Common myeloid progenitor, CD34-positive (primary cell): ENCODE results near the gene CADM1.

Experiments
- CTCF ChIA-PET: fragments of 350-600 bp; sonication (Branson Sonifier 250); formaldehyde crosslinking; loops from one replicate; lab custom pipeline; 2021; ENCODE audit warnings: antibody characterized with exemption; lab: Charles Lee
- POLR2A ChIA-PET: fragments of 350-600 bp; sonication (Branson Sonifier 250); formaldehyde crosslinking; loops from one replicate; lab custom pipeline; 2021; ENCODE audit warnings: antibody characterized with exemption; lab: Charles Lee
- DNase-seq, 3 donors: peaks; one replicate each; pipeline versions ENCODE4 v3.0.0 to v3.0.0-alpha.2; 2013
- H3K27ac ChIP-seq, 2 experiments: 1 replicate in 1 of 2; 2 replicates in 1 of 2; pipeline ENCODE4 v1.7.0; 2013; ENCODE audit warnings: inconsistent platforms in 2 of 2, low read length in 2 of 2, mild to moderate bottlenecking in 2 of 2, low read depth in 1 of 2, moderate library complexity in 1 of 2; ENCODE audit not compliant: severe bottlenecking in 2 of 2, insufficient read depth in 1 of 2, poor library complexity in 1 of 2
- H3K27me3 ChIP-seq, 5 experiments: replicated peaks in 2 of 5; 1 replicate in 3 of 5; 2 replicates in 2 of 5; pipeline versions ENCODE4 v1.6.1 to v1.7.0; 2013; ENCODE audit warnings: low read length in 4 of 5, mild to moderate bottlenecking in 2 of 5, moderate library complexity in 2 of 5, inconsistent platforms in 1 of 5; ENCODE audit not compliant: insufficient read depth in 5 of 5, control insufficient read depth in 4 of 5
- H3K36me3 ChIP-seq, 4 experiments: 1 replicate in 2 of 4; 2 replicates in 2 of 4; pipeline versions ENCODE4 v1.6.1 to v1.7.0; 2013; ENCODE audit warnings: low read length in 3 of 4, control low read depth in 1 of 4, mild to moderate bottlenecking in 1 of 4; ENCODE audit not compliant: control insufficient read depth in 4 of 4, insufficient read depth in 4 of 4
- H3K4me1 ChIP-seq, 4 experiments: 1 replicate in 3 of 4; 2 replicates in 1 of 4; pipeline versions ENCODE4 v1.6.1 to v1.7.1; 2013; ENCODE audit warnings: low read length in 3 of 4, mild to moderate bottlenecking in 3 of 4, control low read depth in 1 of 4, inconsistent platforms in 1 of 4, moderate library complexity in 1 of 4; ENCODE audit not compliant: control insufficient read depth in 4 of 4, insufficient read depth in 4 of 4; ENCODE audit errors: control extremely low read depth in 1 of 4
- H3K4me3 ChIP-seq, 7 experiments: 1 replicate in 4 of 7; 2 replicates in 3 of 7; pipeline versions ENCODE4 v1.5.1 to v1.7.0; 2013; ENCODE audit warnings: mild to moderate bottlenecking in 7 of 7, low read length in 6 of 7, moderate library complexity in 6 of 7, inconsistent platforms in 2 of 7, low read depth in 2 of 7, control low read depth in 1 of 7; ENCODE audit not compliant: insufficient read depth in 4 of 7, control insufficient read depth in 1 of 7; ENCODE audit errors: extremely low read depth in 1 of 7
- H3K9me3 ChIP-seq, 5 experiments: 1 replicate in 4 of 5; 2 replicates in 1 of 5; pipeline versions ENCODE4 v1.6.1 to v1.7.1; 2013; ENCODE audit warnings: low read length in 4 of 5, mild to moderate bottlenecking in 2 of 5, inconsistent platforms in 1 of 5, low read depth in 1 of 5, moderate library complexity in 1 of 5; ENCODE audit not compliant: control insufficient read depth in 4 of 5, insufficient read depth in 2 of 5; ENCODE audit errors: control extremely low read depth in 1 of 5
- WGBS: methylation state at CpG from one replicate; pipeline ENCODE4 v1.1.5; 2013; ENCODE audit not compliant: insufficient coverage; 5-methylcytosine and 5-hydroxymethylcytosine counted together

CADM1 gene

GRCh38 chr11:115256397-115257197 lies 247.6 kb downstream of the CADM1 start:
- ChIA-PET CTCF (no interaction called here), POLR2A (no interaction called here)
- Histone ChIP-seq H3K27me3 (peaks cover 0 to 4% (median 0%) of the 10 kb centered on the region in 5 experiments), H3K9me3 (no peaks in the 10 kb centered on the region), H3K36me3 (no peaks in the 10 kb centered on the region), H3K4me3 (no peak overlapping the region), H3K27ac (no peak overlapping the region), H3K4me1 (no peaks in the 10 kb centered on the region)
- no peak for DNase-seq
- WGBS, result 52% methylated on average over 3 of the region's 7 CpGs

GRCh38 chr11:115255006-115255762 lies 249.0 kb downstream of the CADM1 start:
- Histone ChIP-seq H3K27me3 (peaks cover 0 to 4% (median 0%) of the 10 kb centered on the region in 5 experiments), H3K36me3 (no peaks in the 10 kb centered on the region), H3K9me3 (no peaks in the 10 kb centered on the region), H3K4me1 (no peaks in the 10 kb centered on the region), H3K4me3 (no peak overlapping the region), H3K27ac (no peak overlapping the region)
- ChIA-PET CTCF (no interaction called here), POLR2A (no interaction called here)
- DNase-seq, result no peak
- 59% methylated on average over 7 of the region's 9 CpGs for WGBS

GRCh38 chr11:115251126-115251525 lies 253.1 kb downstream of the CADM1 start:
- H3K4me3 ChIP-seq, result no peak overlapping the region
- CTCF ChIA-PET, result no interaction called here
- no peak overlapping the region for H3K27ac ChIP-seq
- no peaks in the 10 kb centered on the region for H3K36me3 ChIP-seq
- no peaks in the 10 kb centered on the region for H3K9me3 ChIP-seq
- 90% methylated on average over 3 of the region's 4 CpGs for WGBS
- peaks cover 0 to 4% (median 0%) of the 10 kb centered on the region in 5 experiments for H3K27me3 ChIP-seq
- no peaks in the 10 kb centered on the region for H3K4me1 ChIP-seq
- POLR2A ChIA-PET, result no interaction called here
- DNase-seq, result no peak

GRCh38 chr11:115249061-115249578 lies 255.1 kb downstream of the CADM1 start:
- no peak for DNase-seq
- no peak overlapping the region for H3K4me3 ChIP-seq
- H3K27ac ChIP-seq, result no peak overlapping the region
- H3K27me3 ChIP-seq, result peaks cover 0 to 2% (median 0%) of the 10 kb centered on the region in 5 experiments
- no peaks in the 10 kb centered on the region for H3K36me3 ChIP-seq
- H3K9me3 ChIP-seq, result no peaks in the 10 kb centered on the region
- no peaks in the 10 kb centered on the region for H3K4me1 ChIP-seq
- POLR2A ChIA-PET, result no interaction called here
- 100% methylated on average over 2 of the region's 4 CpGs for WGBS
- CTCF ChIA-PET, result interaction anchor here (1.1 kb wide), 1 partner anchor 84 kb away, joined by 3 read pairs; no protein-coding TSS in a partner anchor

GRCh38 chr11:115247953-115248352 lies 256.3 kb downstream of the CADM1 start:
- Histone ChIP-seq H3K27ac (no peak overlapping the region), H3K4me1 (no peaks in the 10 kb centered on the region), H3K4me3 (no peak overlapping the region), H3K27me3 (no peaks in the 10 kb centered on the region), H3K9me3 (no peaks in the 10 kb centered on the region), H3K36me3 (no peaks in the 10 kb centered on the region)
- WGBS, result no CpG with 5 or more reads among the region's 1 CpG
- no peak for DNase-seq
- ChIA-PET CTCF (no interaction called here), POLR2A (no interaction called here)

- DNase-seq, result no peak
- Histone ChIP-seq H3K4me3 (no peak overlapping the region), H3K9me3 (no peaks in the 10 kb centered on the region), H3K27ac (no peak overlapping the region), H3K27me3 (no peaks in the 10 kb centered on the region), H3K36me3 (no peaks in the 10 kb centered on the region), H3K4me1 (no peaks in the 10 kb centered on the region)
- CTCF ChIA-PET, result no interaction called here
- POLR2A ChIA-PET, result no interaction called here
These were observed 256.9 kb downstream of the CADM1 start for GRCh38 chr11:115247361-115247760.

GRCh38 chr11:115244758-115245157 lies 259.5 kb downstream of the CADM1 start:
- ChIA-PET POLR2A (no interaction called here), CTCF (no interaction called here)
- H3K36me3 ChIP-seq, result no peaks in the 10 kb centered on the region
- H3K4me1 ChIP-seq, result no peaks in the 10 kb centered on the region
- no peak overlapping the region for H3K27ac ChIP-seq
- H3K4me3 ChIP-seq, result no peak overlapping the region
- DNase-seq, result no peak
- H3K27me3 ChIP-seq, result no peaks in the 10 kb centered on the region
- H3K9me3 ChIP-seq, result no peaks in the 10 kb centered on the region
- WGBS, result 100% methylated on average over 1 of the region's 7 CpGs
